Gastroesophageal sphincter (tissue), 4 donors: ENCODE results near the gene HPN. TPM values are rescaled to one million over a fixed set of nuclear protein-coding genes. Genes with fewer than 3 reads are reported as not detected.
A peak's percentile ranks its signal among the peaks of the same experiment; 100 is the strongest.
"Not testable (repeated sequence)": the region's sequence is repeated elsewhere in the genome, so short reads cannot be mapped to it uniquely, and the experiment has no call there.

ENCODE experiments used
- ATAC-seq: fragments of 150-250 bp; one replicate; pipeline ENCODE4 v1.9.1; 2016; ENCODE audit warnings: mild to moderate bottlenecking, moderate library complexity
- H3K27ac ChIP-seq, 4 donors: fragments of 200-600 bp; sonication (generic) in 3 of 4; 1 replicate in 3 of 4; 2 replicates in 1 of 4; pipeline ENCODE4 v1.5.1; 2016 to 2019
- H3K27me3 ChIP-seq: fragments of 200-600 bp; sonication (generic); one replicate; pipeline ENCODE4 v1.5.1; 2019
- H3K36me3 ChIP-seq, 2 donors: fragments of 200-600 bp; sonication (generic); one replicate each; pipeline ENCODE4 v1.5.1; 2019; ENCODE audit warnings: control low read depth in 1 of 2
- H3K4me1 ChIP-seq, 3 donors: fragments of 200-600 bp; sonication (generic); 1 replicate in 2 of 3; 2 replicates in 1 of 3; pipeline ENCODE4 v1.5.1; 2016 to 2019; ENCODE audit warnings: control low read depth in 2 of 3
- H3K4me3 ChIP-seq, 2 donors: fragments of 200-600 bp; sonication (generic); one replicate each; pipeline ENCODE4 v1.5.1; 2019; ENCODE audit warnings: mild to moderate bottlenecking in 1 of 2, moderate library complexity in 1 of 2
- H3K9me3 ChIP-seq, 3 donors: fragments of 200-600 bp; sonication (generic); one replicate each; pipeline ENCODE4 v1.5.1; 2017 to 2019; ENCODE audit warnings: control low read depth in 2 of 3
- CTCF ChIP-seq, 4 experiments: fragments of 200-600 bp in 2 of 4; fragments of 450-650 bp in 2 of 4; sonication (generic) in 1 of 4; IDR thresholded peaks; one replicate each; pipeline ENCODE4 v1.5.1; 2017 to 2019; ENCODE audit warnings: antibody characterized with exemption in 4 of 4, mild to moderate bottlenecking in 2 of 4, moderate library complexity in 2 of 4
- EP300 ChIP-seq: sonication (generic); formaldehyde crosslinking; IDR thresholded peaks from one replicate; pipeline ENCODE4 v1.6.1; 2017; ENCODE audit warnings: antibody characterized with exemption, mild to moderate bottlenecking
- POLR2A ChIP-seq, 2 donors: fragments of 450-650 bp; IDR thresholded peaks; one replicate each; pipeline ENCODE4 v1.6.1; 2017; ENCODE audit warnings: antibody characterized with exemption in 2 of 2, mild to moderate bottlenecking in 2 of 2, moderate library complexity in 1 of 2
- POLR2AphosphoS5 ChIP-seq: sonication (generic); formaldehyde crosslinking; IDR thresholded peaks from one replicate; pipeline ENCODE4 v1.6.1; 2017; ENCODE audit warnings: antibody characterized with exemption
- WGBS, 2 donors: methylation state at CpG; one replicate each; pipeline ENCODE4 v1.1.5; 2018; ENCODE audit warnings: low coverage in 1 of 2; 5-methylcytosine and 5-hydroxymethylcytosine counted together
- total RNA-seq, 4 donors: library from RNA; depleted of rRNA; stranded (reverse); fragments of >200 nt; gene quantifications; one replicate each; pipeline ENCODE4 v1.1.0, GENCODE V29; 2016

Gene HPN
- total RNA-seq, 4 donors from 2014 or later = 0.17 to 1.2 (median 0.27) TPM; not detected in 1

- H3K27ac ChIP-seq = peak overlapping the region in 3 of 4 donors; percentile 34 to 53 (median 37)
- TF ChIP-seq CTCF (IDR thresholded peaks at IDR 0.05) (no peak), EP300 (no peak), POLR2A (IDR thresholded peaks at IDR 0.05) (no peak), POLR2AphosphoS5 (no peak)
- no peaks in the 10 kb centered on the region for H3K9me3 ChIP-seq
- peaks cover 0 to 3% of the 10 kb centered on the region in 2 donors for H3K36me3 ChIP-seq
- no peak overlapping the region for H3K4me3 ChIP-seq
- peaks cover 0 to 57% (median 17%) of the 10 kb centered on the region in 3 donors for H3K4me1 ChIP-seq
- no peak for ATAC-seq
- 48 to 68% methylated on average over 7 of the region's 8 CpGs for WGBS, 2 donors
- no peaks in the 10 kb centered on the region for H3K27me3 ChIP-seq
Observed at GRCh38 chr19:34997071-34997617, 44.4 kb upstream of the HPN start.

GRCh38 chr19:34998224-34998623 is 43.3 kb upstream of the HPN start:
- WGBS, 2 donors = 100% methylated on average over 4 of the region's 7 CpGs; no CpG with 5 or more reads in 1 of the 2 donors
- not testable (repeated sequence) for ATAC-seq, H3K27me3 ChIP-seq, H3K4me3 ChIP-seq, H3K36me3 ChIP-seq, H3K9me3 ChIP-seq
- Histone ChIP-seq H3K4me1 (peaks cover 0 to 68% (median 25%) of the 10 kb centered on the region in 3 donors), H3K27ac (peak overlapping the region in 2 of 4 donors; percentile 99)

GRCh38 chr19:34998777-34999497 is 42.6 kb upstream of the HPN start:
- peaks cover 0 to 75% (median 29%) of the 10 kb centered on the region in 3 donors for H3K4me1 ChIP-seq
- no peaks in the 10 kb centered on the region for H3K9me3 ChIP-seq
- peak overlapping the region; percentile 89 to 94 for H3K4me3 ChIP-seq
- ATAC-seq = no peak
- 36 to 37% methylated on average over 3 to 13 of the region's 13 CpGs for WGBS, 2 donors
- TF ChIP-seq POLR2A (IDR thresholded peaks at IDR 0.05) = no peak
- TF ChIP-seq EP300 = no peak
- TF ChIP-seq POLR2AphosphoS5 = no peak
- no peak for TF ChIP-seq CTCF (IDR thresholded peaks at IDR 0.05)
- peaks cover 0 to 9% of the 10 kb centered on the region in 2 donors for H3K36me3 ChIP-seq
- peak overlapping the region; percentile 95 to 99 (median 98) for H3K27ac ChIP-seq
- H3K27me3 ChIP-seq = no peaks in the 10 kb centered on the region

- peaks cover 0 to 75% (median 29%) of the 10 kb centered on the region in 3 donors for H3K4me1 ChIP-seq
- H3K4me3 ChIP-seq = peak within 1 kb of the TSS; percentile 89 to 94
- H3K9me3 ChIP-seq = no peaks in the 10 kb centered on the region
- 0% methylated on average over 3 of the region's 45 CpGs for WGBS, 2 donors
- H3K36me3 ChIP-seq = peaks cover 0 to 9% of the 10 kb centered on the region in 2 donors
- ATAC-seq = peak; percentile 93
- no peaks in the 10 kb centered on the region for H3K27me3 ChIP-seq
- TF ChIP-seq CTCF (IDR thresholded peaks at IDR 0.05) (no peak), EP300 (no peak), POLR2A (IDR thresholded peaks at IDR 0.05) (peak; percentile 17 to 79), POLR2AphosphoS5 (peak; percentile 91)
- H3K27ac ChIP-seq = peak within 1 kb of the TSS; percentile 95 to 99 (median 98)
Observed at GRCh38 chr19:34999498-35000337, 41.8 kb upstream of the HPN start, which contains the start of gene GRAMD1A. Gene GRAMD1A (plus strand): TSS chr19:35000323. CDS start chr19:35000479, 156 bp downstream.

GRCh38 chr19:35000338-35000646 is 41.2 kb upstream of the HPN start:
- peak overlapping the region; percentile 89 to 94 for H3K4me3 ChIP-seq
- H3K27ac ChIP-seq = peak overlapping the region; percentile 92 to 99 (median 98)
- TF ChIP-seq POLR2A (IDR thresholded peaks at IDR 0.05) (peak; percentile 44 to 74), EP300 (no peak)
- no peaks in the 10 kb centered on the region for H3K9me3 ChIP-seq
- ATAC-seq = no peak
- WGBS, 2 donors = no CpG with 5 or more reads among the region's 37 CpGs
- H3K4me1 ChIP-seq = peaks cover 0 to 75% (median 29%) of the 10 kb centered on the region in 3 donors
- H3K27me3 ChIP-seq = no peaks in the 10 kb centered on the region
- H3K36me3 ChIP-seq = peaks cover 0 to 11% of the 10 kb centered on the region in 2 donors
